ENCODE measurements around the gene ANKRD44.

ANKRD44 gene

DNA sequence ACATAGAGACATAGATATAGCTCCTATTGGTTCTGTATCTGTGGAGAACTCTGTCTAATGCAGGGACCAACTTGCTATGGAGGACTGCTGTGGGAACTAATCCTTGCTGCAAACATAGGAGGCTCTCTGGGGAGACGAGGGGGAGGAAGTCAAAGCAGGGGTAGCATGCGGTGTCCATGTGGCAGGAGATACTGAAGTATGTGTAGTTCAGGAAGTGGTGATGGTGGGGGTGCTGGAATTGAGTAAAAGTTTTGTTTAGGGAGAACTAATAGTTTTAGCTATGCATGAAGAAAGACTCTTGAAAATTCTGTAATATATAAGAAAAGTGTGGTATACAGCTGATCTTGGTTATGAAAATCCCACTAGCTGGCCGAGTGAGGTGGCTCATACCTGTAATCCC, 62.0 kb downstream of the ANKRD44 start:
- no peak overlapping the region for H3K4me3 ChIP-seq (ENCODE audit: low read length)
- TF ChIP-seq CTCF (conservative IDR thresholded peaks at IDR 0.05; ENCODE audit: low read depth, low read length), result no peak
- DNase-seq (ENCODE audit: low read depth), result no peak

- DNase-seq (ENCODE audit: low read depth), result no peak
- H3K4me3 ChIP-seq (ENCODE audit: low read length), result no peak overlapping the region
- TF ChIP-seq CTCF (conservative IDR thresholded peaks at IDR 0.05; ENCODE audit: low read depth, low read length), result no peak
These were observed 62.6 kb downstream of the ANKRD44 start for GRCh38 chr2:197248001-197248401.

DNA sequence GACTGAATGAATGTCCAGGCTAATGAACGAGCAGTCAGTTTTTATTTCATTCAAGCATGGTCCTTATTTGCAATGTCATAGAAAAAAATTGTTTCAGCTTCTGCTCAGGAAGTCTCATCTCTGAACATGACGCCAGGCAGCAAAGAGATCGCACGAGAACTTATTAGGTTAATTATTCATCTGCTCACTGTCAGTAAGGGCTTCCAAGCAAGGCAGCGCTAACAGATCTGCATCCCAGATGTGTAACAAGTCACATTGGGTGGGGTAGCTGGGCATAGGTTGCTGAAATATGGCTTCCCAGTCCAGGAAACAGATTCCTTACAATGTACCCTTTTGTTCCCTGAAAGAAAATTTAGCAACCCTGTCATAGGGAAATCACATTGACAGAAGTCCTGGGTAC, 63.5 kb downstream of the ANKRD44 start:
- DNase-seq (ENCODE audit: low read depth), result no peak
- no peak for TF ChIP-seq CTCF (conservative IDR thresholded peaks at IDR 0.05; ENCODE audit: low read depth, low read length)
- H3K4me3 ChIP-seq (ENCODE audit: low read length), result no peak overlapping the region

DNA sequence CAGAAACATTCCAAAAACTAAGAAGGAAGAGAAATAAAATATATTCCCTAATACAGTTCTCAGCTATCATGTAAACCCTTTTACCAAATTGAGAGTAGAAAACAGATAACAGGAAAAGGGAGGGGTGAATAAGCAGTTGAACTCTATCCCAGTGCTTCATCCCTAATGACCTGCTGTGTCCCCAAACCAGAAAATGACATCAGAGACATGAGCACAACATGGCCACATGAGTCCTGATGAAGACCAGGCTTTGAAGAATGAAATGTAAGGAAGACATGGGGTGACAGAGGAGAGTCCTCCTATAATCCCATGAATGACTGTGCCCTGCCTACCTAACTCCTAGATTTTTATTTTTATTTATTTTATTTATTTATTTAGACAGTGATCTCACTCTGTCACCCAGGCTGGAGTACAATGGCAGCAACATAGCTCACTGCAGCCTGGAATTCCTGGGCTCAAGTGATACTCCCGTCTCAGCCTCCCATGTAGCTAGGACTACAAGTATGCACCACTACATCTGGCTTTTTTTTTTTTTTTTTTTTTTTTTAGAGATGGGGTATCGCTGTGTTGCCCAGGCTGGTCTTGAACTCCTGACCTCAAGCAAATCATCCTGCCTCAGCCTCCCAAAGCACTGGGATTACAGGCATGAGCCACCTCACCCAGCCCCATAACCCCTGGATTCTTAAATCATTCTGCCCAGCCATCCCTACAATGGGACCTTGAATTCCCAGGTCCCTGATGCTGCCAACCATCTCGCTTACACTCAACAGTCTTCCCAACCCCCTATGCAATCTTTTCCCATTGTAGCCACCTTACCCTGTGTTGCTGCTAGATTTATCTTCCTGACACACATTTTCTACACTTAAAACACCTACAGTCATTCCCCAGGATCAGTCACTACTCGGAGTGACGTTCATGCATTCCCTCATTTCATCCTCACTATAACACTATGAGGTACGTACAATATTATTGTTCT, 64.5 kb downstream of the ANKRD44 start:
- DNase-seq (ENCODE audit: low read depth), result no peak
- no peak for TF ChIP-seq CTCF (conservative IDR thresholded peaks at IDR 0.05; ENCODE audit: low read depth, low read length)
- no peak overlapping the region for H3K4me3 ChIP-seq (ENCODE audit: low read length)

DNA sequence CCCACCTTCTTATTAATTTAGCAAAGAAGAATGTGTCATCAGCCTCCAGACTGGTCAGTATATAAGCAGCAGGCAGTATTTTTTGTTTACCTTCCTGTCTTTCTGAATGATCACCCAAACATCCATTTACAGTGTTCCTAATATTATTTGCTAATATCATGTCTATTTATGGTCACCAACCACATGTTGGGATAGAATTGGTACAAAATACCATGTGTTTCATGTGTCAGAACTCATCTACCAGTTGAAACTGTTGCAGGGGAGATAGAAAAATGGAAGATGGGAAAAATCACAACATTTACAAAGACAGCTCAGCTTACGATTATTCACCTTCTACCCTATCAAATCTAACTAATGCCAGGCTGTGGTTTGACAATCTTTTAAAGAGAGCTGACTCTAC, 66.2 kb downstream of the ANKRD44 start:
- no peak for DNase-seq (ENCODE audit: low read depth)
- H3K4me3 ChIP-seq (ENCODE audit: low read length), result no peak overlapping the region
- no peak for TF ChIP-seq CTCF (conservative IDR thresholded peaks at IDR 0.05; ENCODE audit: low read depth, low read length)

DNA sequence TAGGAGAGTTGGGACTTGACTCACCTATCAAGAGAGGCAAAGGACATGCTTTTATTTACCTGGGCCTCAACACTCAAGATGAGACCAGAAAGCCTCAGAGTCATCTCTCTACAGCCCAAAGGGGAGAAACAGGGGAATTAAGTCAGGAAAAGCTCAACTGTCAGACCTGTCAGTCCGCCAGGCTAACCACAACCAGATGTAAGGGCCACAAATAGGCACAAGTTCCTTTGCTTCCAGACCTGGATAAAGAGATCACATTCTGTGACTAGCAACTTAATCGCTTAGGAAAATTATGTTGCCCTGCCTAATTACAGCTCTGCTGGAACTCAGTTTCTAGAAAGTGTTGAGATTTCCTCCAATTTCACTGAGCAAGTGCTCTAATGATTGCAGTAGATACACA, 67.9 kb downstream of the ANKRD44 start:
- TF ChIP-seq CTCF (conservative IDR thresholded peaks at IDR 0.05; ENCODE audit: low read depth, low read length), result no peak
- no peak for DNase-seq (ENCODE audit: low read depth)
- H3K4me3 ChIP-seq (ENCODE audit: low read length), result no peak overlapping the region

GRCh38 chr2:197241596-197241995, 69.0 kb downstream of the ANKRD44 start:
- no peak for DNase-seq (ENCODE audit: low read depth)
- H3K4me3 ChIP-seq (ENCODE audit: low read length), result no peak overlapping the region
- no peak for TF ChIP-seq CTCF (conservative IDR thresholded peaks at IDR 0.05; ENCODE audit: low read depth, low read length)

Data from retinal pigment epithelial cell (primary cell).